ENCODE data around the gene GNAI3. TPM values are rescaled to one million over a fixed set of nuclear protein-coding genes. Genes with fewer than 3 reads are reported as not detected.

The GNAI3 gene
- total and polyA plus RNA-seq, 2 experiments from 2014 or later, result 8.9 to 11.5 TPM

GRCh38 chr1:109582021-109582420, 33.6 kb downstream of the GNAI3 start:
- 90% methylated on average over 2 of the region's 2 CpGs for WGBS (ENCODE audit: low lambda C conversion rate, missing lambda C conversion rate)
- Histone ChIP-seq H3K4me2 (no peak overlapping the region), H3K27me3 (no peaks in the 10 kb centered on the region), H3K79me2 (peaks cover 24% of the 10 kb centered on the region), H3K9me2 (replicated peaks; ENCODE audit: insufficient read depth) (no peaks in the 10 kb centered on the region), H3K4me3 (no peak overlapping the region), H3K9me3 (ENCODE audit: low read depth) (no peaks in the 10 kb centered on the region), H3K36me3 (replicated peaks; ENCODE audit: insufficient read depth, low read depth) (no peaks in the 10 kb centered on the region), H4K20me1 (ENCODE audit: insufficient read depth, poor library complexity, severe bottlenecking) (peaks cover 8% of the 10 kb centered on the region), H2AFZ (no peak overlapping the region), H3K27ac (no peak overlapping the region), H3K4me1 (ENCODE audit: insufficient read depth) (peaks cover 3% of the 10 kb centered on the region)
- TF ChIP-seq CTCF (IDR thresholded peaks at IDR 0.05; ENCODE audit: poor library complexity) (no peak), EZH2phosphoT487 (IDR thresholded peaks at IDR 0.05; ENCODE audit: low read depth, severe bottlenecking, unreplicated experiment) (no peak), EZH2 (IDR thresholded peaks at IDR 0.05; ENCODE audit: borderline replicate concordance) (no peak)
- no peak for DNase-seq (ENCODE audit: low spot score)

- H3K4me1 ChIP-seq (ENCODE audit: insufficient read depth), result peaks cover 3% of the 10 kb centered on the region
- no peaks in the 10 kb centered on the region for H3K27me3 ChIP-seq
- H3K79me2 ChIP-seq, result peaks cover 8% of the 10 kb centered on the region
- H3K4me3 ChIP-seq, result no peak overlapping the region
- H3K9me2 ChIP-seq (replicated peaks; ENCODE audit: insufficient read depth), result no peaks in the 10 kb centered on the region
- WGBS (ENCODE audit: low lambda C conversion rate, missing lambda C conversion rate), result 75% methylated on average over 1 of the region's 1 CpG
- no peak overlapping the region for H3K27ac ChIP-seq
- H3K4me2 ChIP-seq, result no peak overlapping the region
- peaks cover 4% of the 10 kb centered on the region for H4K20me1 ChIP-seq (ENCODE audit: insufficient read depth, poor library complexity, severe bottlenecking)
- no peak for TF ChIP-seq EZH2 (IDR thresholded peaks at IDR 0.05; ENCODE audit: borderline replicate concordance)
- TF ChIP-seq CTCF (IDR thresholded peaks at IDR 0.05; ENCODE audit: poor library complexity), result no peak
- TF ChIP-seq EZH2phosphoT487 (IDR thresholded peaks at IDR 0.05; ENCODE audit: low read depth, severe bottlenecking, unreplicated experiment), result no peak
- no peaks in the 10 kb centered on the region for H3K36me3 ChIP-seq (replicated peaks; ENCODE audit: insufficient read depth, low read depth)
- H3K9me3 ChIP-seq (ENCODE audit: low read depth), result no peaks in the 10 kb centered on the region
- H2AFZ ChIP-seq, result no peak overlapping the region
- no peak for DNase-seq (ENCODE audit: low spot score)
These were observed 36.4 kb downstream of the GNAI3 start for GRCh38 chr1:109584766-109585165.

GRCh38 chr1:109586055-109586454, 37.6 kb downstream of the GNAI3 start:
- H4K20me1 ChIP-seq (ENCODE audit: insufficient read depth, poor library complexity, severe bottlenecking), result peaks cover 4% of the 10 kb centered on the region
- WGBS (ENCODE audit: low lambda C conversion rate, missing lambda C conversion rate), result 82% methylated on average over 3 of the region's 3 CpGs
- no peak overlapping the region for H3K4me3 ChIP-seq
- DNase-seq (ENCODE audit: low spot score), result no peak
- no peak overlapping the region for H2AFZ ChIP-seq
- H3K36me3 ChIP-seq (replicated peaks; ENCODE audit: insufficient read depth, low read depth), result no peaks in the 10 kb centered on the region
- H3K27me3 ChIP-seq, result no peaks in the 10 kb centered on the region
- no peak overlapping the region for H3K4me2 ChIP-seq
- no peaks in the 10 kb centered on the region for H3K9me3 ChIP-seq (ENCODE audit: low read depth)
- H3K27ac ChIP-seq, result no peak overlapping the region
- TF ChIP-seq EZH2 (IDR thresholded peaks at IDR 0.05; ENCODE audit: borderline replicate concordance) (no peak), EZH2phosphoT487 (IDR thresholded peaks at IDR 0.05; ENCODE audit: low read depth, severe bottlenecking, unreplicated experiment) (no peak), CTCF (IDR thresholded peaks at IDR 0.05; ENCODE audit: poor library complexity) (no peak)
- H3K4me1 ChIP-seq (ENCODE audit: insufficient read depth), result peaks cover 3% of the 10 kb centered on the region
- peaks cover 6% of the 10 kb centered on the region for H3K79me2 ChIP-seq
- no peaks in the 10 kb centered on the region for H3K9me2 ChIP-seq (replicated peaks; ENCODE audit: insufficient read depth)

- TF ChIP-seq EZH2phosphoT487 (IDR thresholded peaks at IDR 0.05; ENCODE audit: low read depth, severe bottlenecking, unreplicated experiment) (peak; percentile 66), EZH2 (IDR thresholded peaks at IDR 0.05; ENCODE audit: borderline replicate concordance) (no peak), CTCF (IDR thresholded peaks at IDR 0.05; ENCODE audit: poor library complexity) (no peak)
- Histone ChIP-seq H3K27me3 (no peaks in the 10 kb centered on the region), H3K4me1 (ENCODE audit: insufficient read depth) (peaks cover 3% of the 10 kb centered on the region), H2AFZ (no peak overlapping the region), H3K36me3 (replicated peaks; ENCODE audit: insufficient read depth, low read depth) (peaks cover 4% of the 10 kb centered on the region), H3K79me2 (peaks cover under 1% of the 10 kb centered on the region), H4K20me1 (ENCODE audit: insufficient read depth, poor library complexity, severe bottlenecking) (no peaks in the 10 kb centered on the region), H3K9me3 (ENCODE audit: low read depth) (no peaks in the 10 kb centered on the region), H3K4me2 (no peak overlapping the region), H3K27ac (no peak overlapping the region), H3K4me3 (no peak overlapping the region), H3K9me2 (replicated peaks; ENCODE audit: insufficient read depth) (no peaks in the 10 kb centered on the region)
- no peak for DNase-seq (ENCODE audit: low spot score)
- 70% methylated on average over 3 of the region's 3 CpGs for WGBS (ENCODE audit: low lambda C conversion rate, missing lambda C conversion rate)
These were observed 40.8 kb downstream of the GNAI3 start for GRCh38 chr1:109589177-109589576.

All from hepatocyte (in vitro differentiated cells).